ENCODE results near the gene CDK5. TPM values are rescaled to one million over a fixed set of nuclear protein-coding genes. Genes with fewer than 3 reads are reported as not detected.

The CDK5 gene
- total and polyA plus RNA-seq, 10 of the 15 experiments (the other 5 are each of a cell fraction or from before 2014, with no cell fraction given), result 1.5 to 33.4 (median 21.6) TPM

- TF ChIP-seq ZNF592 (IDR thresholded peaks at IDR 0.05) (no peak), IRF3 (IDR thresholded peaks at IDR 0.05) (no peak), MTA2 (IDR thresholded peaks at IDR 0.05; ENCODE audit: low read depth) (no peak), YY1 (IDR thresholded peaks at IDR 0.05; ENCODE audit: low read depth, low read length) (0 out of 2 replicates have a peak, but pooled peaks have one; percentile 45), ZBTB11 (CRISPR knock-in tag; IDR thresholded peaks at IDR 0.05) (no peak), WRNIP1 (IDR thresholded peaks at IDR 0.05; ENCODE audit: borderline replicate concordance, low read depth, low read length) (no peak), ZNF622 (IDR thresholded peaks at IDR 0.05) (no peak), ZZZ3 (IDR thresholded peaks at IDR 0.05; ENCODE audit: control insufficient read depth, insufficient read length, low read depth) (no peak), IKZF2 (IDR thresholded peaks at IDR 0.05) (no peak), MYC (IDR thresholded peaks at IDR 0.05; ENCODE audit: insufficient read depth, insufficient read length, insufficient replicate concordance, low read length, severe bottlenecking) (no peak), E2F4 (IDR thresholded peaks at IDR 0.05; ENCODE audit: low read depth, low read length) (no peak), CREB1 (IDR thresholded peaks at IDR 0.05; ENCODE audit: low read depth) (0 out of 2 replicates have a peak, but pooled peaks have one; percentile 10), BRCA1 (IDR thresholded peaks at IDR 0.05; ENCODE audit: low read depth, low read length) (no peak), POLR2A (IDR thresholded peaks at IDR 0.05; ENCODE audit: low read depth, low read length) (no peak), TCF3 (IDR thresholded peaks at IDR 0.05; ENCODE audit: borderline replicate concordance, insufficient read depth, low read depth, low read length) (no peak), IRF4 (IDR thresholded peaks at IDR 0.05; ENCODE audit: low read depth, low read length) (no peak), STAT3 (IDR thresholded peaks at IDR 0.05; ENCODE audit: low read depth, low read length) (no peak)
- TF ChIP-seq, protein P1, sequence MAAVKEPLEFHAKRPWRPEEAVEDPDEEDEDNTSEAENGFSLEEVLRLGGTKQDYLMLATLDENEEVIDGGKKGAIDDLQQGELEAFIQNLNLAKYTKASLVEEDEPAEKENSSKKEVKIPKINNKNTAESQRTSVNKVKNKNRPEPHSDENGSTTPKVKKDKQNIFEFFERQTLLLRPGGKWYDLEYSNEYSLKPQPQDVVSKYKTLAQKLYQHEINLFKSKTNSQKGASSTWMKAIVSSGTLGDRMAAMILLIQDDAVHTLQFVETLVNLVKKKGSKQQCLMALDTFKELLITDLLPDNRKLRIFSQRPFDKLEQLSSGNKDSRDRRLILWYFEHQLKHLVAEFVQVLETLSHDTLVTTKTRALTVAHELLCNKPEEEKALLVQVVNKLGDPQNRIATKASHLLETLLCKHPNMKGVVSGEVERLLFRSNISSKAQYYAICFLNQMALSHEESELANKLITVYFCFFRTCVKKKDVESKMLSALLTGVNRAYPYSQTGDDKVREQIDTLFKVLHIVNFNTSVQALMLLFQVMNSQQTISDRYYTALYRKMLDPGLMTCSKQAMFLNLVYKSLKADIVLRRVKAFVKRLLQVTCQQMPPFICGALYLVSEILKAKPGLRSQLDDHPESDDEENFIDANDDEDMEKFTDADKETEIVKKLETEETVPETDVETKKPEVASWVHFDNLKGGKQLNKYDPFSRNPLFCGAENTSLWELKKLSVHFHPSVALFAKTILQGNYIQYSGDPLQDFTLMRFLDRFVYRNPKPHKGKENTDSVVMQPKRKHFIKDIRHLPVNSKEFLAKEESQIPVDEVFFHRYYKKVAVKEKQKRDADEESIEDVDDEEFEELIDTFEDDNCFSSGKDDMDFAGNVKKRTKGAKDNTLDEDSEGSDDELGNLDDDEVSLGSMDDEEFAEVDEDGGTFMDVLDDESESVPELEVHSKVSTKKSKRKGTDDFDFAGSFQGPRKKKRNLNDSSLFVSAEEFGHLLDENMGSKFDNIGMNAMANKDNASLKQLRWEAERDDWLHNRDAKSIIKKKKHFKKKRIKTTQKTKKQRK (IDR thresholded peaks at IDR 0.05; ENCODE audit: low read depth, low read length), result no peak
These were observed 39.7 kb downstream of the CDK5 start (continued) for GRCh38 chr7:151017953-151018420.
